Activated gamma-delta T cell (primary cell): ENCODE data around the gene PIK3AP1.
A peak's percentile ranks its signal among the peaks of the same experiment; 100 is the strongest.
"Not testable (repeated sequence)": the region's sequence is repeated elsewhere in the genome, so short reads cannot be mapped to it uniquely, and the experiment has no call there.

ENCODE experiments used
- DNase-seq: peaks from one replicate; lab custom pipeline; 2025; lab: John Stamatoyannopoulos, UW

The PIK3AP1 gene

GRCh38 chr10:96724621-96725020 is 4.3 kb upstream of the PIK3AP1 start:
- DNase-seq: no peak

- DNase-seq: no peak
Observed at GRCh38 chr10:96721207-96721572, 876 bp upstream of the PIK3AP1 start.

- DNase-seq: peak; percentile 30
Observed at GRCh38 chr10:96719850-96720421, 378 bp downstream of the PIK3AP1 start.

- DNase-seq: no peak
Observed at GRCh38 chr10:96719200-96719599, 1.1 kb downstream of the PIK3AP1 start.

DNA sequence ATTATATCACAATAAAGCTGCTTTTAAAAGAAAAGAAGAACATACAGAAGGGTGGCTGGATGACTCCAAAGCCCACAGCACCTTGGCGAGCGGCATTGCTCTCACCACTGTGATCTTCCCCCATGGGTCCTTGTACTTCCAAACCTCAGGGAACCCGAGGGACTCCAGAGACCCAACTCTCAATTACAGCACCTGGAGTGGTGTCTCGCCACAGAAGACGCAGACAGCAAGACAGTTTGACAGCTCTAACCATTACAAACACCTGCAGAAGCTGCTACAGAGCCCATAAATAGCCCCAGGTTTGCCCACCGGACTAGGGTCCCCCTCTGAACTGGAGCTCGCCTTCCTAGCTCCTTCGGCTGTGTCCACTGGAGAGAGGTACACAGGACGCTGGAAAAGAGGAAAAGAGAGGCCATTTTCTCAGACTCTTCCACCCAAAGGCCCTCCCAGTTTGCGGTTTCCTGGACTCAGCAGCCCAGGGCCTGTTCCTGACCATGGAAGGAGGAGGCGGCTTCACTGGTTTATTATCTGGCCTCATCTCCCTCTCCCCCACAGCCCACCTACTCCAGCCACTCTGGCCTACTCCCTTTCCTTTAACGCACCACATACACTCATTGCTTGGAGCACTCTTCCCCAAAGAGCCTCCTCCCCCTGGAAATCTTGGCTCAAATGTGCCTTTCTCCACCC is 1.9 kb downstream of the PIK3AP1 start:
- no peak for DNase-seq

GRCh38 chr10:96716390-96716789 is 3.9 kb downstream of the PIK3AP1 start:
- no peak for DNase-seq

GRCh38 chr10:96714746-96715255 is 5.5 kb downstream of the PIK3AP1 start:
- no peak for DNase-seq

DNA sequence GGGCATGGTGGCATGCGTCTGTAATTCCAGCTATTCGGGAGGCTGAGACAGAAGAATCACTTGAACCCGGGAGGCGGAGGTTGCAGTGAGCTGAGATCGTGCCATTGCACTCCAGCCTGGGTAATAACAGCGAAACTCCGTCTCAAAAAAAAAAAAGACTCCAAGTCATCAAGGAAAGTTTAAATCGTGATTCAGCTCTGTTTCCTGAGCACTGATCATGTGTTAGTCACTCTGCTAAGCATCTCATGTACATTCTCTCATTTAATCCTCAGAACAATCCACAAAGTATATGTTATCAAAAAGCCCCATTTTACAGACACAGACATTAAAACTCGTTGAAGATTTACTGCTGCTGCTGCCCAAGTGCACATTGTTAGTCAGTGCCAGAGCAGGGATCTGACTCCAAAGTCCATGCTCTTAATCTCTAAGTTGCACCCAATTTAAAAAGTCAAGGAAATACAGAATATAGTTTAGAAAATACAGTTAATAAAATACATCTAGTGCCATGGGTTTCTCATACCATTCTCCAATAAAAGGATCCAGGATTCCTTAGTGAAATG is 6.2 kb downstream of the PIK3AP1 start:
- no peak for DNase-seq

GRCh38 chr10:96712662-96713271 is 7.5 kb downstream of the PIK3AP1 start:
- no peak for DNase-seq

GRCh38 chr10:96711048-96711728 is 9.1 kb downstream of the PIK3AP1 start:
- no peak for DNase-seq

DNA sequence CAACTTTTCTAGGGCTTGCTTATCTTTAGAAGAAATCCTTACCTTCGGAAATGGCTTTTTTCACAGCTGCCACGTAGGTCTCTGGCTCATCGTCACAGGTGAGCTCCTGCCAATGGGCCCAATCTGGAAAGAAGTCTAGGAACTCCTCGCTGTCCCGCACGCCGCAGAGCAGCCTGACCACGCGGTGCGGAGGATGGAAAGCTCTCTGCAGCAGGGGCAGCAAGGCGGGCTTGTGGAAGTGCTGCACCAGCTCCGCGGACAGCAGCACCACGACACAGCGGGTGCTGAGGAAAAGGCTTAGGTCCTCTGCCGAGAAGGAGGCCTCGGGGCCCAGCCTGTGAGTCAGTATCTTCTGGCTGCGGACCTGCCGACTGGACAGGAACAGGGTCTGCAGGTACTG is 10.8 kb downstream of the PIK3AP1 start:
- no peak for DNase-seq

DNA sequence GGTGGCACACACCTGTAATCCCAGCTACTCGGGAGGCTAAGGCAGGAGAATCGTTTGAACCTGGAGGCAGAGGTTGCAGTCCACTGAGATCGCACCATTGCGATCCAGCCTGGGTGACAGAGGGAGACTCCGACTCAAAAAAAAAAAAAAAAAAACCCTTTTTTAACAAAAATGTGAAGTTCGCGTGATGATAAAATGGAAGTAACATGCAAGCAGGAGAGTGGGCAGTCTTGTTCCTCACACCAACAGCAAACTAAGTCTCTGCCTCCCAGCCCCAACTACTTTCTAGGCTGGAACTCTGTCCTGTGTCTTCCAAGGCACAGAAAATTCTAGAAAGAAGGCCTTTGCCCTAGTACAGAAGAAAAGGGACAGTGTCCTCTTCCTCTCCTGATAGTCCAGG is 11.3 kb downstream of the PIK3AP1 start:
- no peak for DNase-seq

- DNase-seq: no peak
Observed at GRCh38 chr10:96708456-96708855, 11.9 kb downstream of the PIK3AP1 start.

- no peak for DNase-seq
Observed at GRCh38 chr10:96706331-96706853, 13.9 kb downstream of the PIK3AP1 start.

DNA sequence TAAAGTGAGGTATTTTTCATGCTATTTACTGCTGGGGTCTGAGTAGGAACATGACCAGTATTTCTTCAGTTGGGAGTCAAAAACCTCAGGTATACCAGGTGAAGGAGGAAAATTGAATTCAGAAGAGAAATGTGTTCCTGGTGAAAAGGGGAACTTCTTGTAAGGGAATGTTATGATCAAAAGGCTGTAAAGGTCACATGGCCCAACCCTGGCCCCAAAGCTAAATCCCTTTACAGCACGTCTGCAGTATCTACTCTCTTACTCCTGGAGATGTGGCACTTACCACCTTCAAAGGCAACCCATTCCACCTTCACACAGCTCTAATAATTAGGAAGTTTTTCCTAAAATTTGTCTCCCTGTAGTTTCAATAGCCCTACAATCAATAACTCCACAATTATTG is 15.2 kb downstream of the PIK3AP1 start:
- DNase-seq: no peak

DNA sequence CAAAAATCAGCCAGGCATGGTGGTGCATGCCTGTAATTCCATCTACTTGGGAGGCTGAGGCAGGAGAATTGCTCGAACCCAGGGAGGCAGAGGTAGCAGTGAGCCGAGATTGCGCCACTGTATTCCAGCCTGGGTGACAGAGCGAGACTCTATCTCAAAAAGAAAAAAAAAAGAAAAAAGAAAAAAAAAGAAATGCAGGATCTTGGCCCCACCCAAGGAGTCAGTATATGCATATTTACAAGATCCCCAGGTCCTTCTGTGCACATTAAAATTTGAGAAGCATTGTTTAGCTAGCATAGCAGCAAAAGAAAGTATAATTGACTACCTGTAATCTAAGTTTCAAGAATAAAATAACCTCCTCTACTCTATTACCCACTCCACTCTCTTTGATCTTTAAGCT is 15.8 kb downstream of the PIK3AP1 start:
- no peak for DNase-seq

DNA sequence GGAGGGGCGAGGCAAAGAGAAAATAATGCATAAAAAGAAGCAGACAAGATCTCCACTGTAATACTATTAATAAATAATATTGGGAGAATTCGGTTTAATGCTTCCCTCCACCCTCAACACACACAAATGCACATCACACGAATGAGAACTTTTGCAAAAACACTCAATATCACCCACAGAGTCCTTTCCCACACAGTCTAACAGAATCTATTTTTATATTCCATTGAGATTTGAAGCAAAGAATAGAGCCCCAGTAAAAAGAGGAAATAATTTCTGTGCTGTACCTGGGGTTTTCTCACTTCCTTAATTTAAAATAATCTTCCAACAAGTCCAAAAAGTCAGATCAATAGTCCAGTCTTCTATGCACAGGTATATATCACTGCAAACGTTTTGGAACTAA is 17.0 kb downstream of the PIK3AP1 start:
- DNase-seq: no peak

DNA sequence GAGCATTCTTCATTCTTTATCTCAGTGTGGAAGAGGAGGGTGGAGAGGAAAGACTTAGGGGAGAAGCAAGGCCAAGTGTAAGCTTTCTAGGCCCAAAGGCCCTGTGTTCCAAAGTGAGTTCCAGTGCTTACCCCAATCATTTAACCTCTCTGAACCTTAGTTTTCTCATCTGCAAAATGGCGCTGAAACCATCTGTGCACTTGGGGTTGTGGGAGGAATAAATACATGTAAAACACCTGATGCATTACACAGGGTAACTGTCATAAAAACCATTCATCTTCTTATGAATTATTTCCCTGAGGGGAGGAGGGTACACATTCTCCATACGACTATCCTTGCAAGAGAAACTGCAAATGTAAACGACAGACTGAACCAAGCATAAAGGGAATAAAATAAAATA is 19.0 kb downstream of the PIK3AP1 start:
- DNase-seq: no peak

DNA sequence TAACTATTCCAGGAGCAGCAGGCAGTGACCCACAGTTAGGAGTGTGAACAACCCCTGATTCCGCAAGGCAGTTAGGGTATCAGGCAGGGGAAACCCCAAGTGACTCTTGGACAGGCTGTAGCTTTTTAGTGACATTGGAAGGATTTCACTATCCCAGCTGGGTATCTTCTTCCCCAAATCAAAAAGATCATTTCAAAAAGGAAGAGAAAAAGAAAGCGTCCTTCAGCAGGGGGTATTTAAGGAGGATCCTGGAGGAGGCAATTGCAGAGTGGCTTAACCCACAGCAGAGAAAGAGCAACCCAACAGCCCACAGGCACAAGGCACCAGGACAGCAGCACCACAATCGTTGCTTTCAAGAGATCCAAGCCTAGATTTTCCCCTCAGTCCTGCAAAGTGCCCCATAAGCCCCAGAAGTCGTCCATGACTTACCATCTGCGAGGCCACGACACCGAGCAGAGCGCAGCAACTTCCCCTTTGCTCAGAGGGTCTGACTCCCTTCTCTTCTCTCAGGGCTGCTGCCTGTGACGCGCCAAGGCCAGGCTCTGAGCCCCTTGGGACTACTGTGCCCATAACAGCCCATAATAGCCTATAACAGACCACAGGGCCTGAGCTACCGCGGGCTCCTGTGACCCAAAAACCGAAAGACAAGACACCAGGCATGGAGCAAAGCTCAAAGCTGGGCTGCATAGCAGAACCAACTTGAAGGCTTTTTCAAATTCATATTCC is 19.8 kb downstream of the PIK3AP1 start:
- no peak for DNase-seq

GRCh38 chr10:96699613-96700012 is 20.7 kb downstream of the PIK3AP1 start:
- DNase-seq: no peak

- DNase-seq: not testable (repeated sequence)
Observed at GRCh38 chr10:96698305-96698704, 22.0 kb downstream of the PIK3AP1 start.

DNA sequence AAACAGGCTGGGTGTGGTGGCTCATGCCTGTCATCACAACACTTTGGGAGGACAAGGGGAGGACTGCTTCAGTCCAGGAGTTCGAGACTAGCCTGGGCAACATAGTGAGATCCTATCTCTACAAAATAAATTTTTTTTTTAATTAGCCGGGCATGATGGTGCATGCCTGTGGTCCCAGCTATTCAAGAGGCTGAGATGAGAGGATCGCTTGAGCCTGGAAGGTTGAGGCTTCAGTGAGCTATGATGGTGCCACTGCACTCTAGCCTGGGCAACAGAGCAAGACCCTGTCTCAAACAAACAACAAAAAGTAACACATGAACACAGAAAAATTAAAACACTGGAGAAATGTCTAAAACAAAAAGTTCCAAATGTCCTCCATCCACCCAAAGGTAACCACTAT is 22.9 kb downstream of the PIK3AP1 start:
- no peak for DNase-seq
